ENCODE data around the gene ZNF813.

ZNF813 gene

DNA sequence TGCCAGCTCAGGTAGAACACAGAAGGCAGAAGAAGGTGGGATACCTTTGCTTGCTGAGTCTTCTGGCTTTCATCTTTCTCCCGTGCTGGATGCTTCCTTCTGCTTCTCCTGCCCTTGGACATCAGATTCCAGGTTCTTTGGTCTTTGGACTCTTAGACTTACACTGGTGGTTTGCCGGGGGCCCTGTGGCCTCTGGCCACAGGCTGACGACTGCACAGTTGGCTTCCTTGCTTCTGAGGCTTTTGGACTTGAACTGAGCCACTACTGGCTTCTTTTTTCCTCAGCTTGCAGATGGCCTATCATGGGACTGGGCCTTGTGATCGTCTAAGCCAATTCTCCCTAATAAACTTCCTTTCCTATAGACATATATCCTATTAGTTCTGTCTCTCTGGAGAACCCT is 50.6 kb downstream of the ZNF813 start:
- Histone ChIP-seq H3K4me2 (ENCODE audit: low read length) (no peak overlapping the region), H3K56ac (ENCODE audit: low read length) (no peak overlapping the region), H4K8ac (ENCODE audit: low read depth, low read length) (no peak overlapping the region), H2BK15ac (replicated peaks; ENCODE audit: low read depth) (no peak overlapping the region), H3K18ac (ENCODE audit: low read length) (no peak overlapping the region), H3K79me1 (ENCODE audit: low read length) (peaks cover 9% of the 10 kb centered on the region), H3K4ac (ENCODE audit: low read depth, low read length) (no peak overlapping the region), H3K9ac (ENCODE audit: low read length) (no peak overlapping the region), H3K4me3 (ENCODE audit: low read length) (no peak overlapping the region), H3K4me1 (ENCODE audit: control insufficient read depth, low read depth, low read length) (peaks cover 2% of the 10 kb centered on the region), H3K79me2 (ENCODE audit: control insufficient read depth, insufficient read depth, low read length) (peaks cover 16% of the 10 kb centered on the region), H3K23ac (ENCODE audit: low read length) (no peak overlapping the region), H3K27me3 (ENCODE audit: insufficient read depth, low read length, poor library complexity) (no peaks in the 10 kb centered on the region), H3K36me3 (ENCODE audit: control insufficient read depth, insufficient read depth, low read length) (no peaks in the 10 kb centered on the region), H4K5ac (ENCODE audit: low read length) (no peak overlapping the region), H2BK5ac (ENCODE audit: low read length) (no peak overlapping the region), H3K27ac (ENCODE audit: low read depth, low read length) (no peak overlapping the region), H2BK120ac (ENCODE audit: low read depth, low read length) (no peak overlapping the region), H2AK5ac (ENCODE audit: low read length) (no peak overlapping the region)
- no peak for DNase-seq
- WGBS (ENCODE audit: extremely low coverage, insufficient coverage, low lambda C conversion rate) = no CpG with 5 or more reads among the region's 4 CpGs

DNA sequence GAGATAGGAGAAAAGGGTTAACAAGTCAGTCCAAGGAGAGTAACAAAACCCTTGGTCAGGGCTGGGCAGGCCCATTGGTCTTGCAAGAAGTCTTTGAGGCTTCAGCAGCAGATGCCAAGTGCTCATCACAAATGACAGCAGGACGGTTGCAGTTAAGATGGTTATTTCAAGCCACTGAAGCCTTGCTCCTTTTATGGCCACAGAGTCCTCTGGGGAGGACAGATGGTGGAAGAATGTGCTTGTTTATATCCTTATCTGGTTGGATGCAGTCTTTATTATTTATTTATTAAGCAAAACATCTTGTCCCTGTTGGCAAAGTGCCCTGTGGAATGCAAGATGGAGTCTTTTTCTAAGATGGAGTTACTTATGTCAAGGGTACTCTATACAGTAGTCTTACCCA is 51.2 kb downstream of the ZNF813 start:
- Histone ChIP-seq H3K27me3 (ENCODE audit: insufficient read depth, low read length, poor library complexity) (no peaks in the 10 kb centered on the region), H3K4ac (ENCODE audit: low read depth, low read length) (no peak overlapping the region), H3K4me2 (ENCODE audit: low read length) (no peak overlapping the region), H3K36me3 (ENCODE audit: control insufficient read depth, insufficient read depth, low read length) (no peaks in the 10 kb centered on the region), H2BK15ac (replicated peaks; ENCODE audit: low read depth) (no peak overlapping the region), H4K8ac (ENCODE audit: low read depth, low read length) (no peak overlapping the region), H2BK5ac (ENCODE audit: low read length) (no peak overlapping the region), H3K9ac (ENCODE audit: low read length) (no peak overlapping the region), H3K79me1 (ENCODE audit: low read length) (peaks cover 9% of the 10 kb centered on the region), H4K5ac (ENCODE audit: low read length) (no peak overlapping the region), H3K27ac (ENCODE audit: low read depth, low read length) (no peak overlapping the region), H3K79me2 (ENCODE audit: control insufficient read depth, insufficient read depth, low read length) (peaks cover 17% of the 10 kb centered on the region), H3K4me1 (ENCODE audit: control insufficient read depth, low read depth, low read length) (peaks cover 2% of the 10 kb centered on the region), H3K56ac (ENCODE audit: low read length) (no peak overlapping the region), H2BK120ac (ENCODE audit: low read depth, low read length) (no peak overlapping the region), H3K18ac (ENCODE audit: low read length) (no peak overlapping the region), H3K23ac (ENCODE audit: low read length) (no peak overlapping the region), H3K4me3 (ENCODE audit: low read length) (no peak overlapping the region), H2AK5ac (ENCODE audit: low read length) (no peak overlapping the region)
- DNase-seq = no peak
- WGBS (ENCODE audit: extremely low coverage, insufficient coverage, low lambda C conversion rate) = no CpG with 5 or more reads among the region's 1 CpG

DNA sequence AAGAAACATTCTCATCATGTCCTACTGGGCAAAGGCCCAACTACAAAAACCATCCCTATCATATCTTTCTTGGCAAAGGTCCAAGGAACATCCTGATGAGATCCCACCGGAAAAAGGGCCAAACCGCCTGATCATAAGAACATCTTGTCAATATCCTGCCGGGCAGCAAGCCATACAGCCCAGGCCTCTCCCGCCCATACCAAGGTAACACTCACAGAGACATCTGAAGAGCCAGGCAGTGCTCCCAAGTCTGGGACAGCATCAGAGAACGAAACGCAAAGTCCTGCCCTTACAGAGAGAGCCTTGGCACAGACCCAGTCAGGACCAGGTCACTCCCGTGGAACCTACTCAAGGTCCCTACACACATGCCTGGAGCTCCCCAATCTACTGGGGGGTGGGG is 51.9 kb downstream of the ZNF813 start:
- H4K5ac ChIP-seq (ENCODE audit: low read length) = no peak overlapping the region
- H3K79me1 ChIP-seq (ENCODE audit: low read length) = peaks cover 9% of the 10 kb centered on the region
- peaks cover 2% of the 10 kb centered on the region for H3K4me1 ChIP-seq (ENCODE audit: control insufficient read depth, low read depth, low read length)
- H3K9ac ChIP-seq (ENCODE audit: low read length) = no peak overlapping the region
- no peak overlapping the region for H4K8ac ChIP-seq (ENCODE audit: low read depth, low read length)
- no peak overlapping the region for H2BK15ac ChIP-seq (replicated peaks; ENCODE audit: low read depth)
- no peak for DNase-seq
- no peak overlapping the region for H2BK5ac ChIP-seq (ENCODE audit: low read length)
- H3K4ac ChIP-seq (ENCODE audit: low read depth, low read length) = no peak overlapping the region
- no peak overlapping the region for H3K23ac ChIP-seq (ENCODE audit: low read length)
- H3K56ac ChIP-seq (ENCODE audit: low read length) = no peak overlapping the region
- no peak overlapping the region for H3K4me3 ChIP-seq (ENCODE audit: low read length)
- no peak overlapping the region for H3K27ac ChIP-seq (ENCODE audit: low read depth, low read length)
- H3K36me3 ChIP-seq (ENCODE audit: control insufficient read depth, insufficient read depth, low read length) = no peaks in the 10 kb centered on the region
- H2BK120ac ChIP-seq (ENCODE audit: low read depth, low read length) = no peak overlapping the region
- no peaks in the 10 kb centered on the region for H3K27me3 ChIP-seq (ENCODE audit: insufficient read depth, low read length, poor library complexity)
- no CpG with 5 or more reads among the region's 7 CpGs for WGBS (ENCODE audit: extremely low coverage, insufficient coverage, low lambda C conversion rate)
- H3K79me2 ChIP-seq (ENCODE audit: control insufficient read depth, insufficient read depth, low read length) = peaks cover 18% of the 10 kb centered on the region
- H3K4me2 ChIP-seq (ENCODE audit: low read length) = no peak overlapping the region
- H3K18ac ChIP-seq (ENCODE audit: low read length) = no peak overlapping the region
- no peak overlapping the region for H2AK5ac ChIP-seq (ENCODE audit: low read length)

DNA sequence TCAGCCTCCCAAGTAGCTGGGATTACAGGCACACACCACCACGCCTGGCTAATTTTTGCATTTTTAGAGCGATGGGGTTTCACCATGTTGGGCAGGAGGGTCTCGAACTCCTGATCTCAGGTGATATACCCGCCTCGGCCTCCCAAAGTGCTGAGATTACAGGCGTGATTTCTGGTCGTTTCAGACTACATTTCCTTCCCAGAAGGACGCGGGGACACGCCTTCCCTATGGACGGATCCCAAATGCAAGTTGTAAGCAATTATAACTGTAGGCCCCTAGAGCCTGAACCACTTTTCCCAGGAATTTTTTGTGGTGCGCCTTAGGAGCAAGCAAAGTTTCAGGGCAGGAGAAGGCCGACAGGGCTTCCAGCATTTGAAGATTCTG is 52.6 kb downstream of the ZNF813 start:
- no peak overlapping the region for H3K23ac ChIP-seq (ENCODE audit: low read length)
- no peak overlapping the region for H4K5ac ChIP-seq (ENCODE audit: low read length)
- no peak overlapping the region for H2BK5ac ChIP-seq (ENCODE audit: low read length)
- DNase-seq = no peak
- H3K4ac ChIP-seq (ENCODE audit: low read depth, low read length) = peak overlapping the region; percentile 62
- H3K56ac ChIP-seq (ENCODE audit: low read length) = peak overlapping the region; percentile 4
- WGBS (ENCODE audit: extremely low coverage, insufficient coverage, low lambda C conversion rate) = no CpG with 5 or more reads among the region's 13 CpGs
- H3K36me3 ChIP-seq (ENCODE audit: control insufficient read depth, insufficient read depth, low read length) = no peaks in the 10 kb centered on the region
- no peak overlapping the region for H3K4me3 ChIP-seq (ENCODE audit: low read length)
- no peak overlapping the region for H2BK15ac ChIP-seq (replicated peaks; ENCODE audit: low read depth)
- H2BK120ac ChIP-seq (ENCODE audit: low read depth, low read length) = no peak overlapping the region
- peak overlapping the region; percentile 65 for H3K9ac ChIP-seq (ENCODE audit: low read length)
- H3K18ac ChIP-seq (ENCODE audit: low read length) = peak overlapping the region; percentile 78
- peak overlapping the region; percentile 56 for H3K27ac ChIP-seq (ENCODE audit: low read depth, low read length)
- peak overlapping the region; percentile 91 for H4K8ac ChIP-seq (ENCODE audit: low read depth, low read length)
- peaks cover 9% of the 10 kb centered on the region for H3K79me1 ChIP-seq (ENCODE audit: low read length)
- no peaks in the 10 kb centered on the region for H3K27me3 ChIP-seq (ENCODE audit: insufficient read depth, low read length, poor library complexity)
- peaks cover 2% of the 10 kb centered on the region for H3K4me1 ChIP-seq (ENCODE audit: control insufficient read depth, low read depth, low read length)
- H3K79me2 ChIP-seq (ENCODE audit: control insufficient read depth, insufficient read depth, low read length) = peaks cover 18% of the 10 kb centered on the region
- peak overlapping the region; percentile 6 for H3K4me2 ChIP-seq (ENCODE audit: low read length)
- no peak overlapping the region for H2AK5ac ChIP-seq (ENCODE audit: low read length)

DNA sequence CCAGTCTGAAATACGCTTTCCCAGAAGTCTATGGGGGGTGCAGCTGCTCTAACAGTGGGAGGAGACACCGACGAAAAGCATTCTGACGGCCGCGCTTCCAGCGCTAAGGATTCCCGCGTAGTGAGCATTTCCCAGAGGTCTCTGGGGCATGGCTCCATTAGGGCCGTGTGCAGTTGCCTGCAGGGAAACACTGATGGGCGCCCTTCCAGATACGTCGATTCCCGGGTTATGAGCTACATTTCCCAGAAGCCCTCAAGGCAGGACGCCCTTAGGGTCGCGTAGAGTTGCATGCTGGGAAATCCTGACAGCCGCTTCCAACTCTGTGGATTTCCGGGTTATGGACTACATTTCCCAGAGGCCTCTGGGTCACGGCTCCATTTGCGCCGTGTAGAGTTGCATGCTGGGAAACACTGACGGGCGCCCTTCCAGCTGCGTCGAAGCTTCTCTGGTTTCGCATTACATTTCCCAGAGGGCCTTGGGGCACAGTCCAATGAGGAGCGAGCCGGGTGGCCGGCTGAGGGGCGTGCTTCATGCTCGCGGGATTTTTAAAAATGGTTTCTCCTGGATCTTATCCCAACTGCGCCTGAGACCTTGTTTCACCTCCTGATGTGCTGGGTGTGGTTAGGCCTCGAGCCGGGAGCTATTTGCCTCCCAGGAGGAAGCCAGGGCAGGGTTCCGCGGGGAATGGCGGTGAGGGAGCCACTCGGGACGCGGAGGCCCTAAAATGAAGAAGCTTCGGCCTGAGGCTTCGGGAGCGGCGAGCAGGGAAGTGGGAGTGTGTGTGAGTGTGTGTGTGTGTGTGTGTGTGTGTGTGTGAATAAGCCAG is 53.2 kb downstream of the ZNF813 start:
- H3K9ac ChIP-seq (ENCODE audit: low read length) = peak overlapping the region; percentile 99

More for the DNA sequence above, 53.2 kb downstream of the ZNF813 start:
- peak overlapping the region; percentile 99 for H3K4me3 ChIP-seq (ENCODE audit: low read length)
- no peak overlapping the region for H4K5ac ChIP-seq (ENCODE audit: low read length)
- no peaks in the 10 kb centered on the region for H3K36me3 ChIP-seq (ENCODE audit: control insufficient read depth, insufficient read depth, low read length)
- no CpG with 5 or more reads among the region's 46 CpGs for WGBS (ENCODE audit: extremely low coverage, insufficient coverage, low lambda C conversion rate)
- H3K79me1 ChIP-seq (ENCODE audit: low read length) = peaks cover 9% of the 10 kb centered on the region
- no peak overlapping the region for H2BK15ac ChIP-seq (replicated peaks; ENCODE audit: low read depth)
- peak overlapping the region; percentile 94 for H3K4me2 ChIP-seq (ENCODE audit: low read length)
- peaks cover 2% of the 10 kb centered on the region for H3K4me1 ChIP-seq (ENCODE audit: control insufficient read depth, low read depth, low read length)
- no peaks in the 10 kb centered on the region for H3K27me3 ChIP-seq (ENCODE audit: insufficient read depth, low read length, poor library complexity)
- H3K79me2 ChIP-seq (ENCODE audit: control insufficient read depth, insufficient read depth, low read length) = peaks cover 18% of the 10 kb centered on the region
- peak overlapping the region; percentile 89 for H2BK5ac ChIP-seq (ENCODE audit: low read length)
- peak overlapping the region; percentile 100 for H3K56ac ChIP-seq (ENCODE audit: low read length)
- peak overlapping the region; percentile 78 for H3K18ac ChIP-seq (ENCODE audit: low read length)
- H3K23ac ChIP-seq (ENCODE audit: low read length) = peak overlapping the region; percentile 45
- H2AK5ac ChIP-seq (ENCODE audit: low read length) = no peak overlapping the region
- H2BK120ac ChIP-seq (ENCODE audit: low read depth, low read length) = no peak overlapping the region
- peak overlapping the region; percentile 66 for H3K4ac ChIP-seq (ENCODE audit: low read depth, low read length)
- H4K8ac ChIP-seq (ENCODE audit: low read depth, low read length) = peak overlapping the region; percentile 91
- H3K27ac ChIP-seq (ENCODE audit: low read depth, low read length) = peak overlapping the region; percentile 56
- DNase-seq = peak; percentile 100
